ENCODE measurements around the gene RUFY1. TPM values are rescaled to one million over a fixed set of nuclear protein-coding genes. Genes with fewer than 3 reads are reported as not detected.
"Not testable (repeated sequence)": the region's sequence is repeated elsewhere in the genome, so short reads cannot be mapped to it uniquely, and the experiment has no call there.

The RUFY1 gene
- total RNA-seq, 1 experiment from 2014 or later = 21.8 TPM

DNA sequence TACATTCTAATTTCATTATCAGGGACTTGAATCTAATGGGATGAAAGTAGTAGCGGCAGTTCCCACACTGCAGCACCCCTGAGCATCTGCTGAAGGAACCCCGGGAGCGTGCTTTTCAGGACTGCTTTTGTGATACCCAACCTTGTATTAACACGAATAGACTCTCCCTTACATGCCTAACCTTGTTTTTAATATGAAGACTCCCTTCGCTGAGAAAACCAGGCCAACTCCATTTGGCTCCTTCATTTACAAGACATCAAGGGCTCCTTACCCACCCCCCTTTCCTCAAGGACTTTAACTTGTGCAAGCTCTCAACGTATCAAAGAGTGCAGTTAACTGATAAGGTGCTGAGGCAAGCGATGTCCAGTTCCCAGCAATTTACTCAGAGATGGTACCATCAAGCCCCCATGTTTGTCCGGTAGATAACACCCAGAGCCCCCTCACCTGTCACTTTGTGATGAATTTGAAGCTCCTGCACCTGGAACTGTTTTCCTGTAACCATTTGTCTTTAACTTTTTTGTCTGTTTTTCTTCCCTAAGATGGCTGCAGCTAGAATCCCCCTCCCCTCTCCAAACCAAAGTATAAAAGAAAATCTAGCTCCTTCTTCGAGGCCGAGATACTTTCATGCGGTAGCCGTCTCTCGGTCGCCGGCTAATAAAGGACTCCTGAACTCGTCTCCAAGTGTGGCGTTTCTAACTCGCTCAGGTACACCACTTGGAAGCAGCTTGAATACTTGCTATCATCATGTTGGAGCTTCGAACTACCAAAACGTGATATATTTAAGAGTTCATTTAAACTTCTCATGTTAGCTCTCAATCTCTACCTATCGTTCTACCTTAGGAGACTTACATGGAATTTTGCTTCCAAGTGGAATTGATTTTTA, 62.5 kb downstream of the RUFY1 start:
- DNase-seq (ENCODE audit: low read depth, low spot score) = no peak
- in situ Hi-C loops (cut with HindIII; ENCODE audit: low pct_unique_long_range_greater_than_20kb, low sequenced_read_pairs) = no loop called here

DNA sequence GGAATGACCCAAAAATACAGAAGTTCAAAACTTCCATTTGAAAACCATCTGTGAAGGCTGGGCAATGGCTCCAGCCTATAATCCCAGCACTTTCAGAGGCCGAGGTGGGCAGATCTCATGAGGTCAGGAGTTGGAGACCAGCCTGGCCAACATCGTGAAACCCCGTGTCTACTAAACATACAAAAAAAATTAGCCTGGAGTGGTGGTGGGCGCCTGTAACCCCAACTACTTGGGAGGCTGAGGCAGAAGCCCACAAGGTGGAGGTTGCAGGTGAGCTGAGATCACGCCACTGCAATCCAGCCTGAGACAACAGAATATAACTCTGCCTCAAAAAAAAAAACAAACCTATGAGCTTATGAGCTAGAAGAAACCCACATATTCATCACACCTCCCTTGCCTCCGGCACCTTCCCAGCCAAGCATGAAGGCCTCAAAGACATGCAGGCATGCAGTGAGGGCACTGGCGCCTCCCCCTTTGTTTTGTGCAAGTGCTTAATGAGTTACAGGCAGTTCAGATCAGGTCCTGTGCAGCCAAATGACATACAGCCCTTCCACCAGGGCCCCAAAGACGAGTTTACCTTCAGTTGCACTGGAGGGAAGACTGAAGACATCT, 63.2 kb downstream of the RUFY1 start:
- DNase-seq (ENCODE audit: low read depth, low spot score) = no peak
- in situ Hi-C loops (cut with HindIII; ENCODE audit: low pct_unique_long_range_greater_than_20kb, low sequenced_read_pairs) = no loop called here

DNA sequence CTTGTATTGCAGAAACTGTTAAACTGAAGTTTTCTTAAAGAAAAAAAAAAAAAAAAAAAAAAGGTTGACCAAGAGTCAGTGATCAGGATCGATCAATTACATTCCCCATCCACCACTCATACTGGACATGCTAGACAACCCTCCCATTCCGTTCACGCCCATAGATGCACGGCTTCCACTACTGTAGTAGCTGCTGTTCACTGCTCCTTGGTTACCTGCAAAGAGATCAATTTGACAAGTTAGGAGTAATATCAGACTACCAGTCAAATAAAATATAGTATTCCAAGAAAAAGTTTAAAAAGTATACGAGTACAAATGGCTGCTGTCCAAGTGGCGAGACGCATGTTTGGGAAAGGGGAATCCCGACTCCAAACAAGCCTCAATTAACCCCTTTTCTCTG, 64.4 kb downstream of the RUFY1 start:
- no peak for DNase-seq (ENCODE audit: low read depth, low spot score)
- in situ Hi-C loops (cut with HindIII; ENCODE audit: low pct_unique_long_range_greater_than_20kb, low sequenced_read_pairs) = no loop called here

DNA sequence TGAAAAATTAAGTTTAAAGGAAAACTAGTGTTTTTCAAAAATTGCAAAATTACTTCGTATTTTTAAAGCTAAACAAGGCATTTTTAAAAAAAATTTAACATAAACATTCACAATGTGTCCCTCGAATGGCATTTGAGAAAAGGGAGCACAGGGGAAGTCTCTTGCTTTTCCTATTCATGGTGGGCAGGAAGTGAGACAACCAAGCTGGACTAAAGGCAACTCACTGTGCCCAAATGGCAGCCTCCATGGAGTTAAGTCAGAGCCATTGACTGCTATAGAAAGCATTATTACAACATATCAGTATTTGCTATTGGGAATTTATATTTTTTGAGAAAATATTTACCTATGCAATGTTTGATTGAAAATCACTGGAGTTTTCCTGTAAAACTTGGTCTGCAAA, 64.8 kb downstream of the RUFY1 start:
- in situ Hi-C loops (cut with HindIII; ENCODE audit: low pct_unique_long_range_greater_than_20kb, low sequenced_read_pairs) = no loop called here
- no peak for DNase-seq (ENCODE audit: low read depth, low spot score)

DNA sequence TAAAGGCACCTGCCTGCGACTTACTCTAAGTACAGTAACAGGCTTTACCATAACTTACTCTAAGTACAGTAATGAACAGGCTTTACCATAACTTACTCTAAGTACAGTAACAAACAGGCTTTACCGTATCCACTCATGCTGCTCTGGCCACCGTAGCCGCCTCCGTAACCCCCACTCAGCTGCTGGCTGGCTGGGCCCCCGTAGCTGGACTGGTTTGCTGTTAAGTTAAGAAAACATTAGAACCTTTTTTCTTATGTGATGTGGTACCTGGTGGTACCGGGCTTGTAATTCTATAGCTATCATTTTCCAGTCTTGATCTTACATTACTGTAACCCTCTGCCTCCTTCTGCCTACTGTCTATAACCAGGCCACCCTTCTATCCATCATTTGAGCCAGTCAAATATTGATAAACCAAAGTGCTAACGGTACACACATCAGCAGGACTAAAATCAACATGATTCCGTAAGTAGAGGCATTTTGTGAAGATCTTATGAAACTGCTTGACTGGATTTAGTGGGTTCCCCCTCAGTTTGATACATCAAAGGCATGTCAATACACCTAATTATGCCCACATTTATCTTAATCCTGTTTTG, 65.7 kb downstream of the RUFY1 start:
- in situ Hi-C loops (cut with HindIII; ENCODE audit: low pct_unique_long_range_greater_than_20kb, low sequenced_read_pairs) = no loop called here
- no peak for DNase-seq (ENCODE audit: low read depth, low spot score)

DNA sequence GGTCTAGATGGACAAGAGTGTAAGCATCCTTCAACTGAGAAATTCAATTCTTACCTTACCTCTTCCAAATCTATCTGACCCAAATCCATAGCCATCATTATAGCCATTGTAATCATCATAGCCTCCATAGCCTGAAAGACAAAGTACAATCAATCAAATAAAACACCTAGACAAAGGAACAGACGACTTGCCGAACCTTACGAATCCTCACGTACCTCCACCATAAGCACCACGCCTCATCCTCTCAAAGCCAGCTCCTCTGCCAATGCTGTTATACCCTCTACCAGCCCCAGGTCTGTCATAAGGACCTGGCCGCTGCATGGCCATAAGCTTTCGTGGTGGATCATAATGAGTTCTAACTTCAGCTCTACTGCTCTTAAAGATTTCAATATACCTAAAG, 67.6 kb downstream of the RUFY1 start:
- in situ Hi-C loops (cut with HindIII; ENCODE audit: low pct_unique_long_range_greater_than_20kb, low sequenced_read_pairs) = no loop called here
- no peak for DNase-seq (ENCODE audit: low read depth, low spot score)

DNA sequence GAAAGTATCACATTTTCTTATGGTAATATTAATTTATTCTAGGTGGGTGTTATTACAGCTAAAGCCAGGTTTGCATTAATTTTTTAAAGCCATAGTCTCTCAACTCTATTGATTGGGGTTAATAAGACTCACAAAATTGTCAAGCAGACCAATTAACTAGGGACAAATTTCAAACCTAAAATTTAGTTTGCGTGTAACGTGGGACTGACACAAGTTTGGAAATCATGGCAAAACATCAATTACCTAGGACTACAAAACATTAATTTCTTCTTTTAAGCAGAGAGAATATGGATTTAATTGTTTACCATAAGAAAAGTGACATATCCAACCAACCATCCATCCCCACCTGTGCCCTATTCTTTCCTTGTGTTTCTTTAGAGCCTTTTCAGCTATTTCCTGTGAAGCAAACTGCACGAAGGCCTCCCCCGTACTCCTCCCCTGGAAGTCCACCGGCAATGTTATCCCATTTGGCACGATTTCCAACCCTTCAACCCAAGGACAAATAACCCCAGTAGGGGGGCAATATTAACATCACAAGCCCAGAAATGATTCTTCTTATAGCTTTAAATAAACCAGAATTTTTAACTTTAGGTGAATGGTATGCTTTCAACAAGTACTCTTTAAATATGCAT, 68.7 kb downstream of the RUFY1 start:
- no peak for DNase-seq (ENCODE audit: low read depth, low spot score)
- in situ Hi-C loops (cut with HindIII; ENCODE audit: low pct_unique_long_range_greater_than_20kb, low sequenced_read_pairs) = no loop called here

DNA sequence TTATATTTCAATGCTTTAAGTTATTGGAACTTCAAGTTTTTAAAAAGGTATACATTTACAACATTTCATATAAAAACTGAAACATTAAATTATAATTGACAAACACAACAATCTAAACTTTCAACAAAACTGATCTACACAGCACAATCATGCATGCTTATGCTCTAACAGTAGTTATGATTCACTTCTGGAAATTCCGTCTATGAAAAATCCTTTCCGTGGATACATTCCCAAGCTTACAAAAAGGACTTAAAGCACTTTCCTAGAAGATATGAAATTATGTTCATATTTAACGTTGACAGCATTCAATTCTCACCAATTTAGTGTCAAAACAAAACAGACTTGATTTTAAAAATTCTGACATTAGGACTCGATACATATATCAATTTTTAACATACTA, 69.4 kb downstream of the RUFY1 start:
- in situ Hi-C loops (cut with HindIII; ENCODE audit: low pct_unique_long_range_greater_than_20kb, low sequenced_read_pairs) = no loop called here
- DNase-seq (ENCODE audit: low read depth, low spot score) = no peak

DNA sequence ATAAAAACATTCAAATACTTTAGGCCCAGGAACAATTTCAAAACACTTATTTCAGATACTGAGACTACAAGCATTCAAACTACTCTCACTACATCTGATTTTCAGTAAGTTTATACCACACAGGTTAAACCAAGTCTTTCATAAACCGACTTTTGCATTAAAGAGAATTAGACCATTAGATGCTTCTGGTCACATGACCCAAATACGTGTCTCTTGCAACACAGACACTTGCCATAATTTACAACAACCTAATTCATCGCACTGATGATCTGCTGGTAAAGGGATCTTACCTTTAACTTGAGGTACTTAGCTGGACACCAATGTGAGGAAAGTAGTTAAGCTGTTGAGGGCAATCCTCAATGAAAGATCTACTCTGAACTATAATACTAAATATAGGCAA, 69.9 kb downstream of the RUFY1 start:
- in situ Hi-C loops (cut with HindIII; ENCODE audit: low pct_unique_long_range_greater_than_20kb, low sequenced_read_pairs) = no loop called here
- DNase-seq (ENCODE audit: low read depth, low spot score) = no peak

DNA sequence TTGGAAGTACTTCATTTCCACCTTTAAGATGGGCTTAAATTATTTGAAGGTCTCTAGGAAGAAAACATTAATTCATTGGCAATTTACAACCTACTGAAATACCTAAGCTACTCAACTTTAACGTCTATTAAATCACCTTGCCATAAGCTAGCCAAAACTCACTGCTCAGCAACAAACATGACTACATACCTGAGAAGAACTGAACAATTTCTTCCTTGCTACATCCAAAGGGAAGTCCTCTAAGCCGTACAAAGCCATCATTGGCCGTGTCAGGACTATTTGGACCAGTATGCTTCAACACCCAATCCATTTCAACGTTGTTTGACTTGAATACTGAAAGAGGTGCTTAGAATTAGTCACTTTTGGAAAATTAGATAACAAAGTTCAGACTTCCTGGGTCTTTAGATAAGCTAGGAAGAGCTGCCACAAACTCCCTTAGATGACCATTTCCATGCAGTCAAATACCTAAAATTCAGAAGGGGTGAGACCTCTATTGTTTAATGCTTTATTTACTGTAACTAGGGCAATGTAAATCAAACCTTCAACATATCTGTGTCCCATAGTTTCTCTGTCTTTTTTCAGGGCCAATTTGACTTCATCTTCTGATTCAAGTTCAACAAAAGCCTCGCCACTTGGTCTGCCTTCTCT, 70.5 kb downstream of the RUFY1 start:
- DNase-seq (ENCODE audit: low read depth, low spot score) = no peak
- in situ Hi-C loops (cut with HindIII; ENCODE audit: low pct_unique_long_range_greater_than_20kb, low sequenced_read_pairs) = no loop called here

DNA sequence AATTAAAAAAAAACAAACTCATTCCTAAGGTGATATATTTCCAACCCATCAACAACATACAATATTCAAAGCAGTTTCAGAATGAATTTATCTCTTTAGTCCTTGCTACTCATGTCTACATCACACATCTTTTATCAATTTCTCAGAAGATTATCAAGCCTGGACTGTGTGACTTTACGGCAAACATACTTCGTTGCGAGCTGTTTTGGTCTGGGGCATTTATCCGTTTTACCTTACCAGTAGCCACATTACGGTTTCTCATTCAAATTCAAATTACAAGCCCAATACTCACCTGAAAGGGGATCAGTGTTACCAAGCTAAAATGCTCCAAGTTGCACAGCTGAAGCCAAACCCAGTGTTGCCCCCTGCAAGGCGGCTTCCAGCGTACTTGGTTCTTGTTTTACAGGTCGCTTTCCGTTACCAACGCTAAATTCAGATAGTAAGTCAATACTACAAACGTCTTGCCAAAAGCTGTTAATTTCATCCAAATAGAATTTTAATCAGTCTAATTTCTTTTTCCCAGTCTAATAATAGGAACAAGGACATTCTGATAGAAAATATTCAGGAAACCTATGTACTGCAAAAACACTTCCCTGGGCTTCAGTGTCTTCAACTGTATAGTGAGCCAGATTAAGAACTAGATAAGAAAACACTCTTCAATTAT, 71.3 kb downstream of the RUFY1 start:
- in situ Hi-C loops (cut with HindIII; ENCODE audit: low pct_unique_long_range_greater_than_20kb, low sequenced_read_pairs) = no loop called here
- DNase-seq (ENCODE audit: low read depth, low spot score) = no peak

DNA sequence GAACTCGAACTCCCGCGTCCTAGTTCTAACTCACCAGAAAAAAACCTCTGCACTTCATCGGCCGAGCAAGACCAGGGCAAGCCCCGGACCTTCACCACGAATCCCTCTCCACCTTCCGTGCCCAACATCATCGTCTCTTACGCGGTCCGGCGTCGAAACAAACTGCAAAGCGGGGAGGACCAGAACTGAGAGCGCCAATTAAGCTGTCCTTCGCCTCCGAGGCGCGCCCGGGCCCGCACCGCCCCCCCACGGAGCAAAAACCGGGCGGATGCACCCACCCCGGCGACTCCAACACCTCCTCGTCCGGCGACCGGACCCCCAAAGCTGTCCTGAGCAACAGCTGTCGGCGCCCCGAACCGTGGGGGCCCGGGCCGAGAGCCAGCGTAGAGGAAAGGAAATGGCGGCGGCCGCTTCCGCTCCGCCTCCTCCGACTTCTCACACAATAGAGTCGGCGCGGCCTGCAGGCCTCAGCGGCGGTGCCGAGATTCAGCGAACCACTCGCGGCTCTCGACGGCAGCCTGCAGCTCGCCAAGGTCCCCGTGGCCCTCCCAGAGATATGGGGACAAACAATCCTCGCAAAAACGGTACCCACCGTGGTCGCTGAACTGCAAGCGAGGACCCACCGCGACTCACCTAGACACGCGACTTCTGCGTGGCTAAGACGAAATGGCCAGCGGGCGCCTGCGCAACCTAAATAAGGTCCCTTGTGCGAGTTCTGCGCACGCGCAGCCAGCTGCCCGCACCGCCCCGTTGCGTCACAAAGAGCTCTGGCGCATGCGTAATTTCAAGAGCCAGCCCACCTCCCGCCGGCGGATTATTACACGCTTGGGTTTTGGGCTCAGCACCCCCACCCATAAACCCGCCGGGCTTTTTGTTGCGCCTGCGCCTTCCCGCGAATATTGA, 72.9 kb downstream of the RUFY1 start, which contains the start of gene HNRNPH1:
TSS of gene HNRNPH1 (minus strand) at position 669 of the 903 bp plus-strand sequence. CDS start at position 131, 538 bp downstream.
- peak; percentile 97 for DNase-seq (ENCODE audit: low read depth, low spot score)
- in situ Hi-C loops (cut with HindIII; ENCODE audit: low pct_unique_long_range_greater_than_20kb, low sequenced_read_pairs) = no loop called here

DNA sequence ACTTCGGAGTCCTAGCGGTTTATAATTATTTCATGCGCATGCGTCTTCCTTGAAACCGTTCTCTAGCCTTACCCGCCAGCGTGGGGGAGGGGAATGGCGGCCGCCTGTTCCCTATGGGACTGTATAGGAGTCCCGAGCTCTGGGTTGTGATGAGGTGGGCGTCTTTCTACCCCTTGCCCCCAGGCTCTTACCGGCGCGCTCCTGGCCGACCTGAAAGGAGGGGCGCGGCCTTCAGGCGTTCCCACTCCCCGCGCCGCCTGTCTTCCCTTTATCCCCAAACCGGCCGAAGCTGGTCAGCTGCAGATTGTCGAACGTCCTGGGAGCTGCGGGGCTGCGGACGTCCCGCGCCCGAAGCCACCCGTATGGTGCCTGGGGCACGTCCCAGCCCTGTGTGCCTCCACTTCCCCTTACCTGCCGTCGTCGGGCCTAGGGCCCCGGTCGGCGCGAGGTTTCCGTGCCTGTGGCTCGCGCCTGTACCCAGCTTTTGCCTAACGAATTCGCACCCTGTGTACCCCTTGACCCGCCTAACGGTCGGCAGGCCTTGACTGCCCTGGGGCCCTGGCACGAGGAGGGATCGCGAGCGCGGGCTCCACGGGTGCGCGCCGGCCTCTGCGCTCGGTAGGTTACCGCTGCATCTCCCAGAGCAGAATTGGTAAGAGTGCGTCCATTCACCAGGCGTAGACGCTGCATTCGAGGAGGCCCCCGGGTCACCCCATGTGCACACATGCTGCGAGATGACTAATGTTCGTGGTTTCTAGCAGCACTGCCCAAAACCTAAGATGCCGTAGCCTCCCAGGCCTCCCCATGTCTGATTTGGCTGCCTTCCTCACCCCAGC, 73.8 kb downstream of the RUFY1 start:
- peak; percentile 22 for DNase-seq (ENCODE audit: low read depth, low spot score)
- in situ Hi-C loops (cut with HindIII; ENCODE audit: low pct_unique_long_range_greater_than_20kb, low sequenced_read_pairs) = no loop called here

DNA sequence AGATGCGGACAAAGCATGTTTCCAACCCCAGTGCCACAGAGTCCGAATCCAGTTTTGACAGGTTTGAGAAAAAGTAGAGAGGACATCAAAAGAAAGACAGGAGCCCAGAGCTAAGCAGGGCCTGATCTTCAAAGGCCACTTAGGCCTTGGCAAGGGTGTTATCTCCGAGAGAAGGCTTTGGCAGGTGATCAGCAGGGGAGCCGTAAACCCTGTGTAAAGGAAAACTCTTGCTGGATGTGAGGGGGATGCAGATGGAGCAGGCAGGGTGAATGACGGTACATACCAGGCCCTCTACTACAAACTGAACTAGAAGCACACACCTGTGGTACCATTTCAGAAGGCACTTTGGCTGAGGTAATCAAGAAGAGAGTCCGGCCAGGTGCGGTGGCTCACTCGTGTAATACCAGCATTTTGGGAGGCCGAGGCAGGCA, 74.5 kb downstream of the RUFY1 start:
- DNase-seq (ENCODE audit: low read depth, low spot score) = no peak
- in situ Hi-C loops (cut with HindIII; ENCODE audit: low pct_unique_long_range_greater_than_20kb, low sequenced_read_pairs) = no loop called here

DNA sequence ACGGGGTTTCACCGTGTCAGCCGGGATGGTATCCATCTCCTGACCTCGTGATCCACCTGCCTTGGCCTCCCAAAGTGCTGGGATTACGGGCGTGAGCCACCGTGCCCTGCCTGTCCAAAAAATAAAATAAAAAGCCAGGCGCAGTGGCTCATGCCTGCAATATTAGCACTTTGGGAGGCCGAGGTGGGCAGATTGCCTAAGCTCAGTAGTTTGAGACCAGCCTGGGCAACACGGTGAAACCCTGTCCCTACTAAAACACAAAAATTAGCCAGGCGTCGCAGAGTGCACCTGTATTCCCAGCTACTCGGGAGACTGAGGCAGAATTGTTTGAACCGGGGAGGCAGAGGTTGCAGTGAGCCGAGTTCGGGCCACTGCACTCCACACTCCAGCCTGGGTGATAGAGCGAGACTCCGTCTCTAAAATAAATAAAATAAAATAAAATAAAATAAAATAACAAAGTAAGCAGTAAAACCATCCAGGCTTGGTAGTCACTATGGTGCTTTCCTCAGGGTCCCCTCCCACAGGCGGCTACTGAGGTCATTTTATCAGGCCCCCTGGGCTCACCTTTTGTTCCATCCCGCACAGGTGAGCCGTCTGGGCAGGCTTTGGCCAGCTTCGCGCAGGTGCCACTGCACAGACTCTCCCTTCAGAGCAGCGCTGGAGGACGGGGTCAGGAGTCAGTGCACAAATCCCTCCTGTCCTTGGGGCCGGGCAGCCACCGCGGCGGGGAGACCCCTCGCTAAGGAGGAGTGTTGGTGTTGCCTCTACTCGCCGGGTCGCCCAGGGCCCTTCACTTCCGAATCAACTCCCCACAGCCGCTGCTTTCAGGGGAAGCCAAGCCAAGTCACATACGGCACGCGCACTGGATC, 83.4 kb downstream of the RUFY1 start:
- DNase-seq (ENCODE audit: low read depth, low spot score); in situ Hi-C loops (cut with HindIII; ENCODE audit: low pct_unique_long_range_greater_than_20kb, low sequenced_read_pairs): not testable (repeated sequence)

Data from SK-MEL-5 (cell line).